Activated CD4-positive, CD25-positive, alpha-beta regulatory T cell treated with anti-CD3 and anti-CD28 coated beads, Interleukin-2, amount 50 U/mL, for 16 hours (primary cell): ENCODE results near the gene MYO16.
"Not testable (repeated sequence)": the region's sequence is repeated elsewhere in the genome, so short reads cannot be mapped to it uniquely, and the experiment has no call there.

ENCODE experiments used
- DNase-seq: peaks from one replicate; pipeline ENCODE4 v3.0.0-alpha.2; 2020; ENCODE audit warnings: low read depth, low spot score

Gene MYO16

GRCh38 chr13:109043636-109044035 is 414.2 kb downstream of the MYO16 start:
- DNase-seq = no peak

GRCh38 chr13:109055850-109056249 is 426.4 kb downstream of the MYO16 start:
- DNase-seq = no peak

DNA sequence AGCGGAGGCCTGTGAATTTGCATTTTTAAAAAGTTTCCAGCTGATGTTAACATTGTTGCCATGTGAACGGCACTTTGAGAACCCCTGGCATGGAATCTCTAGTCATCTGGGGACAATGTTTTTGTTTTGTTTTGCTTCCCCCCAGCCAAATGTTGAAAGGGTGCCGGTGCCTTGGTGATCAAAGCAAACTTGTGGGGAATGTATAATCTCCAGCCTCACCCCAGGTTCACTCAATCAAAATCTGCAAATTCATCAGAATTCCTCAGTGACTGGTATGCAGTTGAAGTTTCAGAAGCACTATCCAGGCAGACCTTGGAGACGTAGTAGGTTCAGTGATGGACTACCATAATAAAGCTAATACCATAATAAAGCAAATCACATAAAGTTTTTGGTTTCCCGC is 428.7 kb downstream of the MYO16 start:
- DNase-seq = no peak

- DNase-seq = no peak
These were observed 443.1 kb downstream of the MYO16 start for GRCh38 chr13:109072505-109072904.

DNA sequence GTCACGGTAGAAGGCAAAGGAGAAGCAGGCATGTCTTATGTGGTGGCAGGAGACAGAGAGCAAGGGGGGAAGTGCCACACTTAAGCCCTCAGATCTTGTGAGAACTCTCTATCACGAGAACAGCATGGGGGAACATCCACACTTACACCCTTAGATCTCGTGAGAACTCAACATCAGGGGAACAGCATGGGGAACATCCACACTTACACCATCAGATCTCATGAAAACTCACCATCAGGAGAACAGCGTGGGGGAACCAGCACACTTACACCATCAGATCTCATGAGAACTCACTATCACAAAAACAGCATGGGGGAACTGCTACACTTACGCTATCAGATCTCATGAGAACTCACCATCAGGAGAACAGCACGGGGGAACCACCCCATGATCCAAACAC is 445.0 kb downstream of the MYO16 start:
- DNase-seq = no peak

- no peak for DNase-seq
These were observed 445.4 kb downstream of the MYO16 start for GRCh38 chr13:109074853-109075252.

DNA sequence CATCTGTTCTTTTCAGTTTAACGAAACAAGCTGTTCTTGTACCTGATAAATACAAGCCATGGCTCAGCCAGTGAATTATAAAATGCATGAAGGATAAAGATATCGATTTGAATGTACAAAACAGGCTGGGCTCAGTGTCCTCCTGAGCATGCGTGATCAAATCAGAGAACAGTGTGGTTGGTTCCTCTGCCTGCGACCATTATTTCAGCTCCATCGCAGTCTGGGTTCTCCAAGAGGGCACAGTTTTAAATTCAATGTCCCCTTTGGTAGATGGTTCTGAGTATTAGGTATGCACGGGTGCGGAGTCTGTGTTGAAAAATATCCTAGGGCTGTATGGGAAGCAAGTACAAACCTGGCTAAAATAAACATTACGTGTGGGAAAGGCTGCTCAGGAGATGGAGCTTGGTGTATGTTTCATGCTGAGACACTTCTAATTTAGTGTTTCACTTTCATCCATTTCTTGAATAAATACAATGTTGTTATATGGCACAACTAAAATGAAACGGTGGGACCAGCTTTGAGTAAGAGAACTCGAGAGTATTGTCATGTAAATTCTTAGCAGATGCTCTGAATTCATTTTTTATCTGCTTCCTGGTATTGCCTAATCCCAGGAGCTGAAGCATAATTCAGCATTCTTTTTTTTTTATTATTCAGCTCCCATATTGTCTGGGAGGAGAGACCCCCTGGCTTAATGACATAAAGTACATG is 458.7 kb downstream of the MYO16 start:
- DNase-seq = no peak

DNA sequence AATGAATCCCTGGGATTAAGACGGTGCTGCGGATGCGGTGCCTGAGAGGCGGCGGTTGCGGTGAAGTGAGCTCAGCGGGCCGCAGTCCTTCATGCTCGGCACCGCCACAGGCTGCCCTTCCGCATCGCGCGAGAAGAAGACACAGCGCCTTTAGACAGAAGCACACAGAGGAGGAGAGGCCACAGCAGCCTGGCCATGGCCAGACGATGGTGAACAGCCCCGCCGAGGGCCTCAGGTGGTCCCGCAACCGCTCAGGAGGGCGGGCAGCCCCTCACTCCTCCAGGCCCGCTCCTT is 459.2 kb downstream of the MYO16 start:
- DNase-seq = no peak

GRCh38 chr13:109090796-109091195 is 461.4 kb downstream of the MYO16 start:
- no peak for DNase-seq

- DNase-seq = no peak
These were observed 461.8 kb downstream of the MYO16 start for GRCh38 chr13:109091249-109091648.

DNA sequence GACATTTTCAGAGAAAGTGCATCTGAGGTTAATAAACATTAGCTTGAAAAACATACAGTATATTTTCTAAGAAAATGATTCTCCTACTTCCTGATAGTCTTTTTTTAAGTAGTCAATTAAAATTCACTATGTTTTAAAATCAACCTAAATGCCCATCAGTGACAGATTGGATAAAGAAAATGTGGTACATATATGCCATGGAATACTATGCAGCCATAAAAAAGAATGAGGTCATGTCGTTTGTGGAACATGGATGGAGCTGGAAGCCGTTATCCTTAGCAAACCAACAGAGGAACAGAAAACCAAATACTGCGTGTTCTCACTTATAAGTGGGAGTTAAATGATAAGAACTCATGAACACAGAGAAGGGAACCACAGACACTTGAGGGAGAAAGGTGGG is 462.8 kb downstream of the MYO16 start:
- DNase-seq = not testable (repeated sequence)

DNA sequence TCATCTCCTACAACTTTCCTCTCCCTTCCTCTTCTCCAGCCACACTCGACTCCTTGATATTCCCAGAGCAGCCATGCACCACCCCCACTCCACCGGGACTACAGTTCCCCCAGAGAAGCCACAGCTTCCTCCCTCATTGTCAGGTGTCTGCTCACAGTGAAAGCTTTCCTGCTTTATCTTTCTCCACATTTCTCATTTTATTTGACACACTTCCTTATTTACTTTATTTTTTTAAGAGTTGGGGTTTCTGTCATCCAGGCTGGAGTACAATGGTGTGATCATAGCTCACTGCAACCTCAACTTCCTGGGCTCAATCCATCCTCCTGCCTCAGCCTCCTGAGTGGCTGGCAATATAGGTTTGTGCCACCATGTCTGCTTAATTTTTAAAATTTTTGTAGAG is 464.6 kb downstream of the MYO16 start:
- DNase-seq = no peak

DNA sequence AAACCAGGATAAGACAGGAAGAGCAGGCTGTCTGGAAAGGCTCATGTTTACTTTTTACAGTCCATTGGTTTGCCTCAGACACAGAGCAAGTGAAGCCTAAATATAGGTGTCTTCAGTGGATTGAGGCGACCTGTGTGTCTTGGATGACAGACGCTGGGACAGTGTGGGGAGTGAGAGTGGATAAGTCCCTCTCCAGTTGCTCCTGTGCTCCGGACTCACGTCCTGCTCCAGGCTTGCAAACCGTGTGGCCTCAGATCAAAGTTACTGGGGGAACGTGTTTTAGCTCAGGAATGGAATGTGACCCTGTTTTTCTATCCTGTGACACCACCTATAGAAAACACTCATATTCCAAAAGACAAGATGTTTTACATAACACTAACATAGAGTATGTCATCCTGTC is 465.7 kb downstream of the MYO16 start:
- no peak for DNase-seq

GRCh38 chr13:109096101-109096500 is 466.7 kb downstream of the MYO16 start:
- no peak for DNase-seq

GRCh38 chr13:109100705-109101304 is 471.4 kb downstream of the MYO16 start:
- DNase-seq = no peak

DNA sequence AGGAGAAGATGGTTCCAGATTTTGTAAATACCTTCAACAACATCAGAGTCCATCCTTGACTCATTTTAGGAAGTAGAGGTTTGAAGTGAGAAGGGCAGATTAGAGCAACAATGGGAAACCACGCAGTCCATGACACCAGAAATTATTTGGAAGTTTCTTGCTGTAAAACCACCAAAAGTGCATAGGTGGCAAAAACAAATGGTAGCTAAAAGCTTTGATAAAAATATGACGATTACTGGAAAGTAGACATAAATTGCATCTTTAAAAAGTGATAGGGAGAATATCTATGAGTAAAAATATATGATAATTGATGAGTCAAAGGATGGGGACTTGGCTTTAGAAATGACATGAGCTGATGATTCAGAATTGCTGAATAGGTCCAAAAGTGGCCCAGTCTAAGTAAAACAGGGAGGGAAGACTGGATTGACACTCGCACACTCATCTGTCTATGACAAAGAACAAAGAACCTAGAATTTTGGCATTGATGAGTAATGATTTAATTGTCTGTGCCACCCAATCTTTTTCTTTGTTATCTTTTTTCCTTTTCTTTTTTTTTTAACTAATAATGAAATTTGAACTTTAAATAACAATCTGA is 472.2 kb downstream of the MYO16 start:
- no peak for DNase-seq

GRCh38 chr13:109105899-109106298 is 476.5 kb downstream of the MYO16 start:
- DNase-seq = no peak

GRCh38 chr13:109110159-109110558 is 480.7 kb downstream of the MYO16 start:
- no peak for DNase-seq

GRCh38 chr13:109111141-109111540 is 481.7 kb downstream of the MYO16 start:
- no peak for DNase-seq

GRCh38 chr13:109113427-109113826 is 484.0 kb downstream of the MYO16 start:
- DNase-seq = no peak

- DNase-seq = no peak
These were observed 484.8 kb downstream of the MYO16 start for GRCh38 chr13:109114162-109114561.

- no peak for DNase-seq
These were observed 485.6 kb downstream of the MYO16 start for GRCh38 chr13:109114991-109115390.

- DNase-seq = no peak
These were observed 489.1 kb downstream of the MYO16 start for GRCh38 chr13:109118521-109118920.
